Left renal pelvis (tissue), 4 donors: Measurements from ENCODE around the gene SRMS. TPM values are rescaled to one million over a fixed set of nuclear protein-coding genes. Genes with fewer than 3 reads are reported as not detected.

Source experiments
- DNase-seq, 4 donors: peaks; one replicate each; pipeline ENCODE4 v3.0.0-alpha.2; 2013; ENCODE audit warnings: low read depth in 4 of 4, low spot score in 3 of 4
- polyA plus RNA-seq, 4 donors: library from polyadenylated mRNA; unstranded; fragments of 120-200 nt; gene quantifications; one replicate each; pipeline ENCODE4 v1.2.1, GENCODE V29; 2013; ENCODE audit not compliant: insufficient read length in 4 of 4

Gene SRMS
- polyA plus RNA-seq, 4 donors = 0.14 to 0.26 (median 0.17) TPM; not detected in 1

DNA sequence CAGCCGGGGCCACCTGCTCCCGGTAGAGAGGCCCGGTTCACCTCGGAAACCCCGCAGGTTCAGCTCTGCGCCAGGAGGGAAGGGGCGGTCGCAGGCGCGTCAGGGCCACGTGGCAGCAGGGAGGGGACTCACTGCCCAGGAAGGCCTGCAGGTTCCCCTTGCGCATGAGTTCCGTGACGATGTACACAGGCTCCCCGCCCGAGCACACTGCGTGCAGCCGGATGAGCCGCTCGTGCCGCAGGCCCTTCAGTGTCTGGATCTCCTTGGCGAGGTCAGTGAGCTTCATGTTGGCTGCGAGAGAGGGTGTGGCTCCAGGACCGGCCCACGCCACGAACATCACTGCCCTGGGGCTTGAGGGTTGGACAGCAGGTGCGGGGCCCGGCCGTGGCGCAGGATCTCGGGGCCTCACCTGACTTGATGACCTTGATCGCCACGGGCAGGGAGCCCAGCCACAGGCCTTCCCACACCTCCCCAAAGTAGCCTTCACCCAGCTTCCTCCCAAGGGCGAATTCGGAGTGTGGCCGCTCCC lies 5.5 kb downstream of the SRMS start:
- DNase-seq = no peak

DNA sequence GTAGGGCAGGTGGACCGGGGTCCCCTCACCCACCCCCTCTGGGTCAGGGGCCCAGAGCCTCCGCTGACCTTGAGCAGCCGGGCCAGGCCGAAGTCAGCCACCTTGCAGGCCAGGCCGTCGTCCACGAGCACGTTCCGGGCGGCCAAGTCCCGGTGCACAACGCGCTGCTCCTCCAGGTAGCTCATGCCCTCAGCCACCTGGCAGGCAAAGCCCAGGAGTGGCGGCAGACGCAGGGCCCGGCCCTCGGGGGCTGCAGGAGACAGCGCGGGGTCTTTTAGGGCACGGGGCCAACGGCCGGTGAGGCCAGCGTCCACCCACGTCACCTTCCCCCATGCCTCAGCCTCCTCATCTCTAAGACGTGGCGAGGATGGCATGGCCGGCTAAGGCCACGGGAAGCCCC lies 6.2 kb downstream of the SRMS start:
- no peak for DNase-seq

DNA sequence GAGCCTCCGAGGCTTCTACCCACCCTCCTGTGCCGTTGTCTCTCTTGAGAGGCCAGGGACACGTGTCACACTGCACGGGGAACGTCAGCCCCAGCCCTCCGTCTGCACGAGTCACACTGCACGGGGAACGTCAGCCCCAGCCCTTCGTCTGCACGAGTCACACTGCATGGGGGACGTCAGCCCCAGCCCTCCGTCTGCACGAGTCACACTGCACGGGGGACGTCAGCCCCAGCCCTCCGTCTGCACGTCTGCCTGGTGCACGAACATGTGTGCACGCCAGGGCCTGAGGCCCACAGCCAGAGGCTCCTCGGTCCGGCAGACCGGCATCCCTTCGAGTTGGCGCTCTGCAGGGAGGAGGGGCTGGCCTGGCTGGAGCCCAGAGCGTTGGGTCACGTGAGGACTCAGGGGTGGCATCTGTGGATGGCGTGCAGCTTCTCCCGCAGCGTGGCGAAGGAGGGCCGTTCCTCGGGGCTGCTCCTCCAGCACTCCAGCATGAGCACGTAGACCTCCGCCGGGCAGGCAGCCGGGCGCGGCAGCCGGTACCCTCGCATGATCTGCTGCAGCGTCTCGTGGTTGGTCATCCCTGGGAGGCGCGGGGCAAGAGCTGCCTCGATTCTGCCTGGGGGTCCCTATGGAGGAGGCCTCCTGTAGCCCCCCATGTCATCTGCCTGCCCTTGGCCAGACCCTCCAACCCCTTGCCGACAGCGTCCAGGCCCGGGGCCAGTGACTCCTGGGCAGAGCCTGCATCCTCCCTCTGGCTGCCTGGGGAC lies 6.9 kb downstream of the SRMS start:
- DNase-seq = no peak

DNA sequence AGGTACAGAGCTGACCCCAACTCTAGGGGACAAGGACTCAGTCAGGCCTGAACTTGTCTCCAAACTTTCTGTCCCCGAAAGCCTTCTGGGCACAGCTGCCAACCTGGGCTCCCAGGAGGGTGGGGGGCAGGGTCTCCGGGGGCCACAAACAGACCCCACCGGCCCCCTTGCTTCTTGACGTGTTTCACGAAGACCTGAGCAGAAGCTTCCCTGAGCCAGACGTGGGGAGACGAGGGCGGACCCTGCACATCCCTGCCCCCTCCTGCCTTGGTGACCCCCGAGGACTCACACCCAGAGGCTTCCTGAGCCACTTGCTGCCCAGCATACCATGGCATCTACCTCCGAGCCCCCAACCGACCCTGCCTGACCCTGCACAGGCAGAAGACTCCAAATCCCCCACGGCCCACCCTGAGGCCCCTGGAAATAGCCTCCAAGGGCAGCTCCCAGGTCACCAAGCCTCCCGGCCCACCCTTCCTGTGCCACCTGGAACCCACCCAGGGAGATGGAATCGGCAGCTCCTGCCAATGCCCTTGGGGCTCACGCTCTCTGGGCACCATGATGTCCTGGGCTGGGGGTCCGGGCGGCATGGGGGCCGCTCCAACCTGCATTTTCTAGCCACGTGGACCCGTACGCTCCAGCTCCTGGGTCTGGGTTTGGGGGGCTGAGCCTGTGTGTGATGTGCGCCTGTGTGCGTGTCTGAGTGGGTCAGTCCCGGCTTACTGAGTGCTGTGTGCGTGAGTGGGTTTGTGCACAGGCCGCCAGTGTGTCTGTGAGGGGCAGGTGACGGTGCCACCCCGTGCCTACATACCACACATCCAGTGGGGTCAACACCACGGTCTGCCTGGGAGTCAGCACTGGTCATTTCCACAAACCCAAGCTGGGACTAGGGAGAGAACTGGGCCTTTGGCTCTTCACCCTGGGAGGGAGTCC lies 7.8 kb downstream of the SRMS start:
- no peak for DNase-seq

DNA sequence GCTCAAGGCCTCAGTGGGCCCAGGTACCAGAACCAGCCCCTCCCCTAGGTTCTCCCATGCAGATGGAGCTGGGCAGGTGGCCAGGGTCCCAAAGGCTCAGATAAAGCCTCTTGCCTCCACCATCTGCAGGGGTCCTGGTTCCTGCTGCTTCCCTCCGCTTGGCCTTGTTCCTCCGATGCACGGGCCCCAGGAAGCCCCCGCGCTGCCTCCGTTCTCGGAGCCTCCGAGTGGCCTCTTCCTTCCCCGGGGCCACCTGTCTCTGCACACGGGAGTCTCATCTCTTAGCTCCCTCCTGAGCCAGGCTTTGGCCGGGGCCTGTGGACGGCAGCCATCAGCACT lies 8.5 kb downstream of the SRMS start:
- DNase-seq = no peak

DNA sequence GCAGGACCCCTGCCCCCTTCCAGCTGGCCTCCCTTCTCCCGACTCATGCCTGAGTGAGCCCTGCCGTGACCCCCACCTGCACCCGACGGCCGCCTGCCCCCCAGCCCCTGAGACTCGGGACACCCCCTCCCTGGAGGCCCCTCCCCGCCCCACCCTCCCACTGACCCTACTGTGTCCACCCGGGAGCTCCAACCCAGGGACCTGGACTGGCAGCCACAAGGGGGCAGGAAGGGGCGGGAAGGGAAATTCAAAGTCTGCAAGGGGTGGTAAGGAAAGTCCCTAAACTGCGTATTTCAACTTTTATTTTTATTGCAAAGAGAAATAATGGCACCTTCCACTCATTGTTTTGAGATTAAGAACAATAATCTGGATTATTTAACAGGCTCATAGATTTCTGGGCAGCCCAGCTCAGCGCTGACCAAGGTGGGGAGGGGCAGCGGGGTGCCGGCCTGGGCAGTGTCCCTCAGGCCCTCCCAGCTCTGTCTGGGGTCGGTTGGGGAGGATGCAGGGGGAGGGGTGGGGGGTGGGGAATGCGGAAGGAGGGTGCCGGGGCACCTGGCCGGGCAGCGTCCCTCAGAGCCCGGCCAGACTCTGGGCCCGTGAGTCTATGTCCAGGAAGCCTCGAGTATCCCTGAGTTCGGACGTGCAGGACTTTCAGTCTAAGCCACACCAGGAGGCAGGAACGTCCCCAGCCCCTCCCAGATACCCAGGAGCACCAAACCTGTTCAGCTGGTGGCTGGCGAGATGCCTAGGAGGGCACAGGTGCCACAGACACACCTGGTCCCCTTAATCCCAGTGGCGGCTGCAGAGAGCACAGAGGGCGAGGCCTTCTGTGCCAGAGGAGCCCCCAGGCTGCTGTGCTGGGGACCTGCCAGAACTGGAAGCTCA lies 9.1 kb downstream of the SRMS start:
- DNase-seq = no peak

DNA sequence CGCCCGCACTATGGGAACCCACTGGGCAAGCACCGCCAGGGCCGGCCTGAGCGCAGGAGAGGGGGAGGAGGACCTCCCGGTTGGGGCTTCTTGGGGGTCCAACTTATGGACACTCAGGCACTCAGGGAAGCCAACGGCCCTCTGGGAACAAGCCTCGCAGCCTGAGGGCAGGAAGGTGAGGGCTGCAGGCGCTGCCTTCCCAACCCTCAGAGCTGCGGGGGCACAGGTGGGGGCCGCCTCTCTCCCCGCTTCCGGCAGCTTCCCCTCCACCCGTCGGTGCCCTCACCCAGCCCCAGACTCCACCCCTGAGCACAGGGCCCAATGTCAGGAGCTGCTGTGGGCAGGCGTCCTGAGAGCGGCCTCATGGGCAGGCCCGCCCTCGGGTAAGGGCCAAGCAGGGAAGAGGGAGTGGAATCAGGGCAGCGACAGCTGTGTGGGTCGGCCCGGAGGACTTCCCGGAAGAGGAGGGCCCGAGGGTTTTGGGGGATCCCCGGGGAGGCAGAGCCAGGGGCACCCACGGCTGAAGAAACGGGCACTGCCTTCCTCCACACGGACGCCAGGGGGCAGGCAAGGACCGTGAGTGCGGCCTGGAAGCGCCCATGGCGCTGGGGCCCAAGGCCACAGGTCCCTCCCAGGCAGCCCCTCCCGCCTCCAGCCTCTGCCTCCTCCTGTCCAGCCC lies 9.9 kb downstream of the SRMS start:
- peak in 2 of 4 donors; percentile 67 to 69 for DNase-seq

DNA sequence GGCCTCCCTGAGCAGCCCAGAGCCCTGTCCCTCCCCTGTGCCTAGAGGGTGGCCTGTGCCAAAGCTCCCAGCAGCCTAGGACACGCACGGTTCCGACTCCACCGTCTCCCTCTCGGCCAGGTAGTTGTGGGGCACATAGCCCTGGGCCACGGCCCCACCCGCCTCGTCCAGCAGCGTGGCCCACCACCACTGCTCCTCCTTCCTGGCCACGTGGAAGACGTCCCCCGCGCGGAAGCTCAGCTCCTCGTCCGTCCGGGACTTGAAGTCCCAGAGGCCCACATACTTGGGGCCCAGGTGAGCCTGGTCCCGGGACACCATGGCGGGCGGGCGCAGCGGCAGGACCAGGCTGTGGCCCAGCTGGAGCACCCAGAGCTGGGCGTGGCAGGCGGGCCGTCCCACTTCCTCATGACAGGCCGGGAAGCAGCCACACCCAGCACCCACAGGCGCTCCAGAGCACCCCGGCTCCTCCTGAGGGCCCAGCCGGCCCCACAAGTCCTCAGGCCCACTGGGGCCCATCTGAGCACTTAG lies 10.5 kb downstream of the SRMS start, which contains the start of gene PTK6:
Gene PTK6 (minus strand): TSS at position 380 of the 528 bp plus-strand sequence. CDS start 62 bp downstream, at position 318.
- DNase-seq = no peak

DNA sequence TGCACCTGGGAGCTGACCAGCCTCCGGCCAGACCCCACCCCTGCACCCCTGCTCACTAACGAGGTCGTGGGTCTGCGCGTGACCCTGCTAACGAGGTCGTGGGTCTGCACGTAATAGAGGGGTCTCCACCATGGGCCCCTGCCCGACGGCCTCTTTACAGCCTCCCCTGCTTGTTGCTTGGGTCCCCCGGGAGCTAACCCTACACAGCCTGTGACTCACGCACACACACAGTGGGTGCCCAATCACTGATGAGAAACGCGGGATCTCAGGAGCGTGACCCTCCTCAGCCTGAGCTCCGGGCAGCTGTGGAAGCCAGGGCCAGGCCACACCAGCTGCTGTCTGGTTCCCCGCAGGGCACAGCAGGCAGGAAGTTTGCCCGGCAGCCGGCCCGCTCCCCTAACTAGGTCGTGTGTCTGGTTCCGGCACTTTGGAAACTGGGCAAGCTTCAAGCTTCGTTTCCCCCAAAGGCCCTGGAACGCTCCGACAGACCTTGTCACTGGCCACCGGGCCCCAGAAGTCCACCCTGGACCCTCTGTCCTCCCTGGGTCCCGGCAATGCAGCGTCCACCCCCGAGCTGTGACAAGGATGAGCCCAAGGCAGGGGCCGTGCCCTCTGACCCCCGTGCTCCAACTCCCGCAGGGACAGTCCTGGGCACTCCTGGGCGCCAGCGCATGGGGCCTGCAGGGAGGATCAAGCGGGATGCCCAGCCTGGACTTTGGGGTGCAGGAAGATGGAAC lies 11.1 kb downstream of the SRMS start:
- no peak for DNase-seq

DNA sequence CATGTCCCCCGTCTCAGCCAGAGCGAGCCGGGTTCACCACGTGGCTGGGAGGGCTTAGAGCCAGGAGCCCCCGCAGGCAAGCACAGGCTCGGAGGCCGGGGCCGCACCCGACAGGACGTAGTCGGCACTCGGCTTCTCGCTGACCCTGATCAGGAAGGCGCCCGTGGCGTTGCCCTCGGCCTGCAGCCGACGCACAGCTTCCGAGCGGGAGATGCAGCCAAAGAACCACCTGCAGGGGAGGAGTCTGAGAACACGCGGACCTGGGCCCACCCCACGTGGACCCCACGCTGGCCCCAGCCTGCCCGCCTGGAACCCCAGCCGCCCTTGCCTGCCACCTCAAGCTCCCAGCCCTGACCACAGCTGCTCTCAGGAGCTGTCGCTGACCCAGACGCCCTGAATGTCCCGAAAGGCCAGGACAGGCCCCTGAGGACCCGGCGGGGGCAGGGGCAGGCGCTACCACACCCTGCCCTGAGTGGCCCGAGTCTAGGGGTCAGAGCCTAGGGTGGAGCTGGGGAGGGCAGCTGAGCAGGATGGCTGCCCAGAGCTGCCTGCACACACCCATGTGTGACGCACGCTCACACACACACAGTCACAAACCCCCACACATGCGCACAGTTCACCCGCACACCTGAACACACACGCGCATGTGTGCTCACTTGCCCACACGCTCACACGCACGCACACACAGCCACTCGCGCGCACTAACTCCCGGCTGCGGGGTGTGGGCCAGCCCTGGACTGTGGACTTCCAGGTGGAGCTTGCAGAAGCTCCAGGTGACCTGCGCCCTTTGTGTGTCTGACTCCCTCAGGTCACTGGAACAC lies 12.5 kb downstream of the SRMS start:
- DNase-seq = no peak

DNA sequence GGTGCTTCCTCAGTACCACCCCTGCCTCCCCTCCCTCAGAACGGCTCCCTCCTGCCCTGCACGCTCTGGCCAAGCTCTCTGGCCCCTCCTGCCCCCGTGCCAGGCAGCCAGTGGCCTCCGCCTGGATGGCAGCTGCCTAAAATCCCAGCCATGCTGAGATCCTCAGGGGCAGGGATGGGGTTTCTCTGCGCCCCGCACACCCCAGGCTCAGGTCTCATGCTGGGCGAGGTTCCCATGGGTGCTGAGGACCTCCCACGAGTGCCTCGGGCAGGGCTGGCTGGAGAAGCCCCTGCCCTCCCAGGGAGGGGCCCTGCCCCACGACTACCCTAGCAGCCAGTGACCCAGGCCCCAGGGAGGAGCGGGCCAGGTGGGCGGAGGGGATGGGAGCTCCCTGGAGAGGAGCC lies 13.1 kb downstream of the SRMS start:
- DNase-seq = no peak

DNA sequence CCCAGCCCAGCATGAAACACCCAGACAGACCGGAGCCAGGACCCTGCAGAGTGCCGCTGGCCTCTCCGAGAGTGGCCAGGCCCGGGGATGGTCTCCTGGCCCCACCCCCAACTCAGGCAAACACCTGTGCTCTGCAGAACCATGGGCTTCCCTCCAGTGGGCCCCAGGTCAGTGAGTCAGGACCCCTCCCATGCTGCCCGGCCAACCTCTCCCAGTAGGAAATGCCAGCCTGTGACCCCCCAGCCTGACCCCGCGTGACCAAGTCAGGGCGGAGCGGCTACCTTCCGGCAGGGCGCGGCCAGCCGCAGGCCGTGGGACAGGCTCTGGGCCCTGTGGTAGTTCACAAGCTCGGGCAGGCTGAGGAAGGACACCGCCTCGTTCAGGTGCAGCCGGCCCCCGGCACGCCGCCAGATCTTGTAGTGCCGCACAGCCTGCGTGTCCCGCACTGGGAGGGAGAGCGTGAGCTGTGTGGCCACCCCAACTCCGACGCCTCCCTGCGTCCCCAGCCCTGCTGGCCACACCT lies 13.6 kb downstream of the SRMS start:
- no peak for DNase-seq

DNA sequence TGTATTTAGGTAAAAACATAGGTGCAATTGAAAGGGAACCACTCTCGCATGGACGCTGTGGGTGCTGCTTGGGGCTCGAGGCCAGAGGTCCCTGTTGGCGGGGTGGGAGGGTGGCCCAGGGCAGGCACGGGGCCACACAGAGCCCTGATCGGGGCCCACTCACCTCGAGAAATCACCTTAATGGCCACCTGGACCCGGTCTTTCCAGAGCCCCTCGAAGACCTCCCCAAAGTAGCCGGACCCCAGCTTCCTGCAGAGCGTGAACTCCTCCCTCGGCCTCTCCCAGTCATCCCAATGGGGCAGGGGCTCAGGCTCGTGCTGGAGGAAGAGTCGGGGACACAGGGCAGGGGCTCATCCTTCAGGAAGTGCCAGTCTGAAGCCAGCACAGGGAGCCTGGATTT lies 14.2 kb downstream of the SRMS start:
- no peak for DNase-seq

DNA sequence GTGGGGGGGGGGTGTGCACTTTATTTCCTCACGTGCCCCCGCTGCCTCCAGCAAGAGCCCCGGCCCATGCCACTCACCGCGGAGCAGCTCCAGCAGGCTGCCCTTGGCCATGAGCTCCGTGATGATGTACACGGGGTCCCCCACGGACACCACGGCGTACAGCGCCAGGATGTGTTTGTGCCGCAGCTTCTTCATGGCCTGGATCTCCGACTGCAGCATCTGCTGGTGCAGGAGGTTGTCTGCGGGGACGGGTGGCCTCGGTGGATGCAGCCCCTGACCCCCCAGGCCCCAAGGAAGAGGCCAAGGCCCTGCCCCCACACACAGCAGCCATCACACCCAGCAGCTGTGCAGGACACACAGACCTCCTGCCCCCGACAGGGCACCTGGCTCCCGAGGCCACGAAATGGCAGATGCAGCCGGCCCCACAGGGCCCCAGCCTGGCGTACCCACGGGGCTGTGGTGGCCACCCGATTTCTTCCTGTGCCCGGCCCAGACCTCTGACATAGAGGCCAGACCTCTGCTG lies 15.0 kb downstream of the SRMS start:
- DNase-seq = no peak

DNA sequence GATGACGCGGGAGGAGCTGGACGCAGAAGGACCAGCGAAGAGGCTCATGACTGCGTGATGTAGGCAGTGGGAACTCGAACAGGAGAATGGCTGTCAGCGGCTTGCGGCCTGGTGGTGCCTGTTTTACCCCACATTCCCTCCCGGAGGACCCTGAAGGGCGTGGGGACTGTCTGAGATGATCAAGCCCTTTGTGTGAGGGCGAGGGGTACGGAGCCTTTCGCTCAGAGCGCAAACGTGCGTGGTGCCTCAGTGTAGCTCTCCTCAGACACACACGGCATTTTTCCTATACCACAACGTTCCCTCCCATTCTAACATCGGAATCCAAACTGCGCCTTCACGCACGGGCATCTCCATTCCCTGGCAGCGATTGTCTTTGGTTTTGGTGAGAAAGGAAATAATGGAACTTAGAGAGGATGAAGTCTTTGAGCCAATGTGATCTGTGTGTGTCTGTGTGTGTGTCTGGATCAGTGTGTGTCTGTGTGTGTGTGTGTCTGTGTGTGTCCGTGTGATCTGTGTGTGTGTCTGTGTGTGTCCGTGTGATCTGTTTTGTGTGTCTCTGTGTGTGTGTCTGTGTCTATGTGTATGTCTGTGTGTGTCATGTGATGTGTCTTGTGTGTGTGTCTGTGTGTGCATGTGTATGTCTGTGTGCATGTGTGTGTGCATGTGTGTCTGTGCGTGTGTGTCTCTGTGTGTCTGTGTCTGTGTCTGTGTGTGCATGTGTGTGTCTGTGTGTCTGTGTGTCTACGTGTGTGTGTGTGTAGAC lies 15.7 kb downstream of the SRMS start:
- DNase-seq = no peak

DNA sequence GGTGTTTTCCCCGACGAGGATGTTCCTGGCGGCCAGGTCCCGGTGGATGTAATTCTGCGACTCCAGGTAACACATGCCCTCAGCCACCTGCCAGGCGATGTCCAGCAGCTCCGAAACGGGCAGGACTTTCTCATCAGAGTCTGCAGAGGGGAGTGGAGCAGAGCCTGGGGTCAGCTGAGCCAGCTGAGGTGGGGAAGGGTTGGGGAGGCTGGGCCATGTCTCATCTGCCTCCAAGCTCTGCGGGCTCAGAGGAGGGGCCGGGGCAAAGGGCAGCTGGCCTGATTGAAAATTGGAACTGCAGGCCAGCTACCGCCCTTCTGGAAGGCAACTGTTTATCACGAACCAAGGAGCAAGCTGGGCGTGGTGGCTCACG lies 16.8 kb downstream of the SRMS start:
- DNase-seq = no peak
